ENCODE data around the gene SNRK.

Gene SNRK

DNA sequence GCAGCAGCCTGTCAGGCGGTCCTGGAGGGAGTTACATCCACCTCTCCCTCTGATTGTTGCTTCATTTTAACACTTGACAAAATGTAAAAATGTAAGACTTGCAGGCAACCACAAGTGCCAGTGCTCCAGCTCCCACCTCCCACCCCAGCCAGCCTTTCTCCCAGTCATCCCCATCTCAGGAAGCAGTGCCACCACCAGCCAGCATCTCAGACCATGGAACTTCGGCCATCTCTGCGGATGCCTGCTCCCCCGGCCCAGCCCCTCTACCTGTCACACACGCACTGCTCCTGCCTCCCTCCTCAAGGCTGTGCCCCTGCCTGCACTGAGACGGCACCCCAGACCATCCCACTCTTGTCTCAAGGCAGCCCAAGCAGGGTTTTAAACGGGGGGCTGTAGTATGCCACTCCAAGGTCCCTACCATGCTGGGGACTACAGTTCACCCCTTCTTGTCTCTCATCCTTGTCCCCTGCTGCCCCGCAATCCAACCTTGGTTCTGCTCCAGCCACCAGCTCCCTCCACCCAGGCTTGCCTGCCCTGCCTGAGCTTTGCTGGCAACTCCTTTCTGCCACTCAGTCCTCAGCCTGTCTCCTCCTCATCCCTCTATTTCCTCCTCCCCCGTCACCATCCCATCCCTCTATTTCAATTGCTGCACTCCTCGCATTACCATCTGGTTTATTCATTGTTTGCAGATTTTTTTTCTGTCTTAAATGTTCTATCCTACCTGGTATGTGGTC, 85.8 kb downstream of the SNRK start:
- no peak for DNase-seq (ENCODE audit: low spot score)

DNA sequence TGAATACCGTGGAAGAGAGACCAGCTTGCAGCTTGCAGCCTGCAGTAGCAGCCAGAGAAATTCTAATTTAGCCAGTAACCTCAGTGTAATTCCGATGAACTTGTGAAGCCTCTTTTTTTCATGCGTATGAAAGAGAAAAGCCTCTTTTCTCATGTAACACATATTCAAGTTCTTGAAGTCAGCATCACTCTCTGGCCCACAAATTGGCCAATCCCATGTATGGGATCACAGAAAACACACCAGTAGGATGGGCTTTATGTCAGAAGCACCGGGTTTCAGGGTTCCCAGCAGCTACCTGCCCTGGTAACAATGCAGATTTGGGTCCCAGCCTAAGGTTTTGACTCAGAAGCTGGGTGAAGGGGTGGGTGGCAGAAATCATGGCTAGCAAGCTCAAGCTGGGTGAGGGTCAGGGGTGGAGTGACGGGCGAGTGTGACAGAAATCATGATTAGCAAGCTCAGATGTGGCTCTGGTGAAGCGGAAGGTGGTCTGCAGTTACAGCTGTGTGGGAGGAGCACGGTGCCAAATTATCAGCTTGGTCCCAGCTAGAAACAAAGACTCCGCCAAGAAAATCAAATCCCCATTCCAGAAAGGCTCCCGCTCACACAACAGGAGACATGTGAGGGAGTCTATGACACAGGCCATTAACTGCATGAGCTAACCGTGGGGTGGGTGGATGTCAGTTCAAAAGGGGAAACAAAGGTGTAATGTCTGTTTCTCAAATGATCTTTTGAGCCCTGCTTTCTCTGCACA, 86.6 kb downstream of the SNRK start:
- DNase-seq (ENCODE audit: low spot score) = no peak

DNA sequence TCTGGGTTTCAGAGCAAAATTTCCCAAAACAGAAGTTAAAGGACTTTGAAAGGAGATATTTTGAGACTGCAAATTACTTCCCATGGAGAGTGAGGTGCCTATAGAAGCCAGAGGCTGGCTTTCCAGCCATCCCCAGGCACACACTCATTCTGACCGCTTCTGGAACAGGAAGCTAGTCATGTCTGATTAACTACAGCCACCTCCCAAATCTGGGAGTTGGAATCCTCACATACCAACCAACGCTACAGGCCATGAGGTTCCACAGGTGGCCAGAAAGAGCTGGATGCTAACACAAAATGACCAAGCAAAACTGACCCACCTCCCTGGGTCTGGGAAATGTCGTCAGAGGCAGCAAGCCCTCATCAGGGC, 87.2 kb downstream of the SNRK start:
- DNase-seq (ENCODE audit: low spot score) = no peak

DNA sequence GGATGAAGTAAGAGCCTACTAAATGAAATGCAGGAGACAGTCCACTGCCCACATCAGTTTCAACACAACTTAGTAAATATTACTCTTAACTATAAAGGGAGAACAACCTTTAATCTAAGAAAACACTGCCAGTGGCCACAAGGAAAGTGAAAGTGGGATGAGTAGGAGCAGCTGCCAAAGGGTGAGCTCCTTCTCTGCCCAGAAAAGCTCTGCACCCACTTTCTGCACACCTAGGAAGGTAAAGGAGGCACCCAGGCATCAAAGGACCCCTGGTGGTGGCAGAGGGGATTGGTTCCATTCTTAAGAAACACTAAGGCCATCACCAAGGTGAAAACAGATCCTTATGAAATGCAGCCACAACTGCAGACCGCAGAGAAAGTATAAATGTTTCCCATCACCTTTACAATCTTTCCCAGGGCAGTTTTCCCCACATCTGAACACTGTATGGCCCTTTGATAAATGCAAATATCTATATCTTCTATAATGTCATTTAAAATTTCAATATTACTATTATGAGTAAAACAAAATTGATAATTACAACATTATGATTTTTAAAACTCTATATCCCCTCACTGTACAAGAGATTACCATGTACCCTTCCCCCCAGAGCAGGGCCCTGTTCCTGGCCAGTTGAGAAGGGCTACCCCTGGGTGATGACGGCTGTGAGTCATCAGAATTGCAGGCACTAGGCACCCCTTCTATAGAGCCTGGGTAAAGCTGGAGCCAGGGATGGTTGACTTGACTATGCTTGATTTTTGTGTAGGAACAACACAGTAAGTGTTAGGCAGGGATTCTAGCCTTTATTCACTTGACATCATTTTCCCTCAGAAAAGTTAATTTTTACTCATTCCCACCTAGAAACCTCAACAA, 92.0 kb downstream of the SNRK start:
- peak; percentile 49 for DNase-seq (ENCODE audit: low spot score)

DNA sequence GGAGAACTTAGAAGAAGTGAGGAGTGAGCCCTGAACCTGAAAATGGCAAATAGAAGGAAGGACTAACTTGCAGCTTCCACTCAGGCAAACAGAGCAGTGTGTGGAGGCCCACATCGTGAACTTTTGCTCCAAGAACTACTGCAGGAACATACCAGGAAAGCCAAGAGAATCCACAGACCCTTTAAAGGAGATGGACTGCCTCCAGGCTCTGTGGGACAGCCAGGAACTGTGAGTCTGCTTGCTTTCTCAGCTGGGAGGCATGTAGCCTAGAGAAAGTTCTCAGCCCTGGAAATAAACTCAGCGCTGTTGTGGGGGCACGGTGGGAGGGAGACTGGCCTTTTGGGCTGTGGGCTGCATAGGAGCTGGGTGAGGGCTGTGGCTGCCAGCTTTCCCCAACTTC, 93.0 kb downstream of the SNRK start:
- no peak for DNase-seq (ENCODE audit: low spot score)

DNA sequence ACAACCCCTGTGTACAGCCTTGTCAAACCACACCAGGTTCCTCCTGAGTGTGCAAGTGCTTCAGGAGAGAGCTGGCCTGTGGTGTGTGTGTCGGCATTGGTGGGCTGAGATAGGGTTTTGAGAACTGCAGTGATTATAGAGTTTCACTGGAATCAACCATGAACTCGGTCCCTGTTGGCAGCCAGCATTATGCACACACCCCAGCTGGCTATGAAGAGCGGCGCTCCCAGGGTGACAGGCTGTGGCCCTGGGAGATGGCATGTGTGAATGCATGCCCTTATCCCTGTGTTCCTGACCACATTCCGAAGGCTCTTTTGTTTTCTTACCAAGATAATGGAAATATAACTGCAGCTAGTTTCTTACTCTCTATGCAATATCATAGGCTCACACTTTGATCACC, 101.8 kb downstream of the SNRK start:
- no peak for DNase-seq (ENCODE audit: low spot score)

DNA sequence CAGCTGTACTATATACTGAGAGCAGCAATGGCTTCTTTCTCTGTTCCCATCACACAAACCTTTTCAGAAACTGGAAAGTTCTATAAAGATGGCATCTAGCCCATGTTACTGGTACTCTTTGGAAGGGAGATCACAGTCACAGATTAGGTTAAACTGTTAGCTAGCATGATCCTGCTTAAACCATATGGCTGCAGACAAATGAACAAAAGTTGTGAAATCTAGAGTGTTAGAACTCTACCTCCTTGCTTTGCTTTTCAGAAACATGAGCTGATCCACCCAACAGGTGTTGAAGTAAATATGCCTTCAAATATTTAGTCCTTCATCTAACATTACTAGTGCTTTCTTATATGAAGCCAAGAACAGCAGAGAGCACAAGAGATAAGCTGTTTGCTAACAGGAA, 102.6 kb downstream of the SNRK start:
- DNase-seq (ENCODE audit: low spot score) = no peak

DNA sequence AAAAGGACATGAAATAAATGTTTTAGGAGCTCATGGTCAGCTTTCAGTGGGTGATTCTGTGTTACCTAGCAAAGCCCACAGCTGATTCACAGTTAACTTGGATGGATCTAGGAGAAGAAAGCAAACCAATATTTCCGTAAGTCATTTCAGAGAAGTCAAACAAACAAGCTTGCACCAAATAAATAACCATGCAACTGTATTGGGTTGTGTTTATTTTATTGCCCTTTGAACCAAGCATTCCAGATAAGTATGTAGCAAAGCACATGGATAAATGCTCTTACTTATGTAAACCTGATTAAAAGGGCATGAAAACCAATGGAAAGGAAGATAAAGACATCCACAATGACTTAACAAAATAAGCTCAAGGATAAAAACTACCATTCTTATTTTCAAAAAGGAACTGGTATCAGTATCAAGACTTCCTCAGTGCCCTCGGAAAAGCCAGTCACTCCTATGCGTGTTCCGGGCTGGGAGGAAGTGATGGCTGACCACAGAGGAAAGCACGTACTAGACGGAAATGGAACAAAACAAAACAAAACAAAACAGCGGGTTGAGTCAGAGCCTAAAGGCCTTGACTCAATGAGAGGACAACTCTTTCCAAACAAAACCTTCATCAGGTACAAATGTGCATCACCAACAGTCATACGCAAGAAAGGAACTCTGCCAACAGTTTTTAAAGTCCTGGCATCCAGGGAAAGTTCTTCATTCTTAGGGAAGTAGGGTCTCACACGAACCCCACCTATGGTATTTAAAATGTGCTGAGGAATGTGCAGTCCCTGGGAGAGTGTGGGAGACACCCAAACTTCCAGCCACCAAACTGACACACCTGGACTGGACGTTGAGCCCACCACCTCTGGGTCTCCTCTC, 103.3 kb downstream of the SNRK start:
- no peak for DNase-seq (ENCODE audit: low spot score)

DNA sequence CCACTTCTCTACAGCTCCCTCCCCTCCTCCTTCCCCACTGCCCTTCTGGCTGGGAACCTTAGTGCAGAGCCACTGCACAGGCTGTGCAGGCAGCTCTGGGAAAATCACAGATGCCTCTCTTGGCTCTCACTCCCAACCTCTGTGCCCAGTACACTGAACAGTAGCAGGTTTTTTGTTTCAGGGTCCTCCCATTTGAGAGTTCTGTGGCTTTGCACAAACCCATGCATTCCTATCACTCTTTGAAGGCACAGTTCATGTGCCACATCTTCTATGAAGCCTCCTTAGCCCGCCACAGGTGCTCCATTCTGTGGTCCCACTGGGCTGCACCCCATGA, 103.9 kb downstream of the SNRK start:
- no peak for DNase-seq (ENCODE audit: low spot score)

DNA sequence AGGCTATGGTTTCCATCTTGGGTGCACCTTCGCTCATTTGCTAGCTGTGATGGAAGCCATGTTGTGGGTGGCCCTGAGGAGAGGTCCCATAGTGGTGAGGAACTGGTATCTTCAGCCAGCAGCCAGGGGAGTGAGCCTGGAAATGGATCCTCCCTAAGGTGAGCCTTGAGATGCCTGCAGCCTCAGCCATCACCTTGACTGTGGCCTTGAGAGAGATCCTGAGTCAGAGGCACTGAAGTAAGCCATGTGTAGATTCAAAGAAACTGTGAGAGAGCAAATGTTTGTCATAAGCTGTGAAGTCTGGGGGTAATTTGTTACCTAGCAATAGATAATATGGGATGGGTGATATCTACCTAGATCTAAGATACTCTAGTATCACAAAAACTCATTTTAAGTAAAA, 105.3 kb downstream of the SNRK start:
- DNase-seq (ENCODE audit: low spot score) = no peak

DNA sequence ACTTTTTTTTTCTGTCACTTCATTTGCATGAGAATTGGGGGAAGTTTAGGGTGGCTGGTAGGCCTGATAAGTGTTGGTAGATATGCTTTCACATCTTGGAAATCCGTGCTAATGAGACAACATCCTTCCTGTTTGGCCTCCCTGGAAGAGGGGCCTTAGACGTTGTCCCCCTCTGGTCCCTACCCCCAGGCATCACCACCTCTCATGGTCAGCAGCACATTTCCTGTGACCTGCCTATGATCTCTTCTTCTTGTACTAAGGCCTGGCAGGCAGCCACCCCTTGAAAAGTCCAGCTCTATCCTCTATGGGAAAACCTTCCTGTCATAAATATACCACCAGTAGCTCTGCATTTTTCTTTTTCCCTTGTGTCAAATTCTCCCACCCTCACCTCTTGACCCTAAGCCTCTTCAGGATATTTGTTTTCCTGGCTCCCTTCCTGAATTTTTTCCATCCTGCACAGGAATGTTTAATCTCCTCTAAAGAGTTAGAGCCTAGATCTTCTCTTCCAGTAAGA, 107.8 kb downstream of the SNRK start:
- no peak for DNase-seq (ENCODE audit: low spot score)

DNA sequence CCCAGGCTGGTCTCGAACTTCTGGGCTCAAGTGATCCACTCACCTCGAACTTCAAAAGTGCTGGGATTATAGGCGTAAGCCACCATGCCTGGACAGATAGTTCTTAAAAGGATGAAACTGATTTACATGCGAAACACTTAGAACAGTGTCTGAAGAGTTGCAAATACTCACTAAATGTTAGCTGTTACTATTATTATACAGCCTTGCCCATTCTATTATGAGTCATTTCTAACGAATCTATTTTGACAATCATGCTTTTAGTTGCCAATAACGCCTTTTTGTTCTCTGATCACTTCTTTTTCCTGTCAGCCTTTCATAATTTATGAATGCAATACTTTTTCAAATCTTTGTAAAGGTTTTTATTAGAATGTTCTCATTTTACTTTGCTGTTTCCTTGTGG, 112.7 kb downstream of the SNRK start:
- no peak for DNase-seq (ENCODE audit: low spot score)

DNA sequence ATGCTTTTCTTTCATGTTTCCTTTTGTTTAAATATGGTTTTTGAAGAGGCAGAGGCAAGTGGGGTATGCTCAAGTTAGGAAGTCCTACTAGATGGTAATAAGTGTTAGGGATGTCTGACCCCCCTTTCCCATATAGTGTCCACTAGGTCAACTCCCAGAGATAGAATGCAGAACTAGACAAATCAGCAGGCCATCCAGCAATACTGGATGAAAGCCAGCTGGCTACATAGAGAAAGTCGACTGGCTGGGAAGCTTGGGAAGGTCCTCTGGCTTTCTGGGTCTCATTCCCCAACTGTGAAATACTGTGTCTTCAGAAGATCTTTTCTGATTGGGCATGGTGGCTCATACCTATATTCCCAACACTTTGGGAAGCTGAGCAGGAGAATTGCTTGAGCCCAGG, 113.8 kb downstream of the SNRK start:
- no peak for DNase-seq (ENCODE audit: low spot score)
